ENCODE measurements around the gene MAP3K21. TPM values are rescaled to one million over a fixed set of nuclear protein-coding genes. Genes with fewer than 3 reads are reported as not detected.

MAP3K21 gene
- total RNA-seq, 1 donor from 2014 or later: 9.2 TPM

- no peak for DNase-seq
- intact Hi-C loops (cut with DNase I): no loop called here
- Histone ChIP-seq H3K27ac (no peak overlapping the region), H3K9me3 (no peaks in the 10 kb centered on the region), H3K4me3 (no peak overlapping the region), H3K36me3 (no peaks in the 10 kb centered on the region), H3K27me3 (ENCODE audit: low read depth) (no peaks in the 10 kb centered on the region), H3K4me1 (peaks cover 4% of the 10 kb centered on the region)
- no peak for TF ChIP-seq CTCF (IDR thresholded peaks at IDR 0.05)
- ATAC-seq: no peak
Observed at GRCh38 chr1:233289676-233290075, 37.8 kb upstream of the MAP3K21 start.

DNA sequence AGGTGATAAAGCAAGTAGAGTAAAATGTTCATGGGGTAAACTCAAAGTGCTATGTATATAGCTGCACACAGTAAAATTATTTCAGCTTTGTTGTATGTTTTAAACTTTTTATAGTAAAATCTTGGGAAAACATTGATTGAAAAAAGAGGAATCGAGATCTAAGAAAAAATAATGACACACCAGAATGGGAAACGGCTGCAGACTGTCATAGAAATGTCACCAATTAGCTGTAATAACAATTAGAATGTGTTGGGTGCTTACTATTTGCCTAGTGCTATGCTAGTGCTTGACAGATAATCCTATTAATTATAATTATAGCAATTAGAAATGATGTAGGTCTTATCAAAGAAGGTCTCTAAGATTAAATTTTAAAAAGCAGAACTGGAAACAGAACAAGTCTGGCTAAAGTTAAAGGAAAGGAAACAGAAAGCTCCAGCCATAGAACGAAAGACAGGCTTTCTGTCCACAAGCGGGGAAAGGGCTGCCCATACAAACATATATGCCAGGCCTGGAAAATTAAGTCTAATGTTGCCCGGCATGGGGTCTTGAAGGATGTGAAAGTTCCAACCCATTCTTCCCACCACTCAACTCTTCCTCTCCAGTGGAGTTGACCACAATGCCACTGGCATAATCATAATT is 37.0 kb upstream of the MAP3K21 start:
- Histone ChIP-seq H3K36me3 (no peaks in the 10 kb centered on the region), H3K27ac (peak overlapping the region; percentile 50), H3K9me3 (no peaks in the 10 kb centered on the region), H3K4me1 (peaks cover 10% of the 10 kb centered on the region), H3K27me3 (ENCODE audit: low read depth) (no peaks in the 10 kb centered on the region), H3K4me3 (no peak overlapping the region)
- DNase-seq: no peak
- no peak for TF ChIP-seq CTCF (IDR thresholded peaks at IDR 0.05)
- no peak for ATAC-seq
- intact Hi-C loops (cut with DNase I): no loop called here

DNA sequence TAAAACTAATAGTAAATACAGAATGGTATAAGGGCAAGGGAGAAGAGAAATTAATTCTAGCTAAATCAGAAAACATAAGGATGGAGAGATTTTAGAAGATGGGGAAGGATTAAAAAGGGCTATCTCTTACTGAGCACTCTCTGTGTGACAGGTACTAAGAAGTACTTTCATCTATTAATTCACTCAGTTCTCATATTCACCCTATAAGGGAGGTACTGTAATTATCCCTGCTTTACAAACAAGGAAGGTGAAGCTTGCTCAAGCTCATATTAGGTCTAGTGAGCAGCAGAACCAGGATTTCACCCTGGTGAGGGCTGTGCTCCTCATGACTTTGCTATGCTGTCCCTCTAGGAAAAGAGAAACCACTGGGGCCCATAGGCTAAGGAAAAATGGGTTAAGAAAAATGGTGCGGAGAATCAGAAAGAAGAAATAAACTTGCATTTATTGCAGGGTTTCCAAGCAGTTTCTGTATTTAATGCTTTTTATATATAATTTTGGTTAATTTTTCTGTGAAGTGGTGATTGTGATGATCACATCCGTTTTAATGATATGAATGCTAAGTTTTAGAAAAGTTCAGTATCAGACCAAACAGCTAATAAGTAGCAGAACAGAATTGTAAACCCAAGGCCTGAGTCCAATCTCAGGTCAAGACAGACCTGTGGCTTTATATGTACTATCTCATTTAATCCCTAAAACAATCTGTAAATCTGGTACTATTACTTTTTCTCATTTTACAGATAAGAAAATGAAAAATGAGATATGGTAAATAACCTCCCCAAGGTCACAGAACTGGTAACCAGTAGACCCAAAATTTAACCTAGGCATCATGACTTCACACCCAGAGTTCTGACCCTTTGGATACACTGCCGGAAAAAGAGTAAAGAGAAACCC is 33.7 kb upstream of the MAP3K21 start:
- Histone ChIP-seq H3K36me3 (no peaks in the 10 kb centered on the region), H3K4me3 (no peak overlapping the region), H3K9me3 (no peaks in the 10 kb centered on the region), H3K4me1 (peaks cover 10% of the 10 kb centered on the region), H3K27me3 (ENCODE audit: low read depth) (no peaks in the 10 kb centered on the region), H3K27ac (no peak overlapping the region)
- no peak for DNase-seq
- intact Hi-C loops (cut with DNase I): no loop called here
- TF ChIP-seq CTCF (IDR thresholded peaks at IDR 0.05): no peak
- ATAC-seq: no peak

DNA sequence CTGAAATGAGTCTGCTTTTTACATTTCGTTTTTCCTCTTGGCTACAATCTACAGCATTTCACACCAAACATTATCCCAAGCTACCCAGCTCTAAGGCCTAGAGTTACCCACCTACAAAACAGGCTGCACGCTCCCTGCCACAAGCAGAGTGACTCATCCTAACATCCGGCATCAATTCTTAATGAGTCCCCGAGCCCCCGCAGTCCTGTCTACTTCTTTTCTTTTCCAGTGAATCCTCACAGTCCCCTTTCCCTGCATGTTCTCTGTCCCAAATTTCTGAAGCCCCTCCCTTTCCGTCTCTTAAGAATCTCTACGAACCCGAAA is 32.6 kb upstream of the MAP3K21 start:
- Histone ChIP-seq H3K9me3 (no peaks in the 10 kb centered on the region), H3K27me3 (ENCODE audit: low read depth) (no peaks in the 10 kb centered on the region), H3K27ac (peak overlapping the region; percentile 75), H3K4me1 (peaks cover 10% of the 10 kb centered on the region), H3K36me3 (no peaks in the 10 kb centered on the region), H3K4me3 (peak overlapping the region; percentile 70)
- no peak for TF ChIP-seq CTCF (IDR thresholded peaks at IDR 0.05)
- intact Hi-C loops (cut with DNase I): no loop called here
- ATAC-seq (peak; percentile 53 to 55), DNase-seq (no peak)

- DNase-seq: peak; percentile 75
- ATAC-seq: peak; percentile 87 to 95
- intact Hi-C loops (cut with DNase I): no loop called here
- Histone ChIP-seq H3K4me3 (peak within 1 kb of the TSS; percentile 70), H3K36me3 (no peaks in the 10 kb centered on the region), H3K27me3 (ENCODE audit: low read depth) (no peaks in the 10 kb centered on the region), H3K4me1 (peaks cover 10% of the 10 kb centered on the region), H3K27ac (peak within 1 kb of the TSS; percentile 75), H3K9me3 (no peaks in the 10 kb centered on the region)
- TF ChIP-seq CTCF (IDR thresholded peaks at IDR 0.05): no peak
Observed at GRCh38 chr1:233295237-233295974, 32.1 kb upstream of the MAP3K21 start, which contains the start of gene PCNX2. PCNX2 (minus strand) TSS chr1:233295725; CDS start chr1:233295478, 247 bp downstream.

Data from lower lobe of right lung (tissue), 2 donors.